GM12874 (cell line): ENCODE data around the gene NPNT.

Experiments
- TF ChIP-seq, protein P1 (sequence below): IDR thresholded peaks from 2 replicates; pipeline ENCODE4 v1.5.1; 2011; ENCODE audit warnings: low read depth, mild to moderate bottlenecking, control low read depth, low read length, moderate library complexity; ENCODE audit not compliant: insufficient read depth

NPNT gene

DNA sequence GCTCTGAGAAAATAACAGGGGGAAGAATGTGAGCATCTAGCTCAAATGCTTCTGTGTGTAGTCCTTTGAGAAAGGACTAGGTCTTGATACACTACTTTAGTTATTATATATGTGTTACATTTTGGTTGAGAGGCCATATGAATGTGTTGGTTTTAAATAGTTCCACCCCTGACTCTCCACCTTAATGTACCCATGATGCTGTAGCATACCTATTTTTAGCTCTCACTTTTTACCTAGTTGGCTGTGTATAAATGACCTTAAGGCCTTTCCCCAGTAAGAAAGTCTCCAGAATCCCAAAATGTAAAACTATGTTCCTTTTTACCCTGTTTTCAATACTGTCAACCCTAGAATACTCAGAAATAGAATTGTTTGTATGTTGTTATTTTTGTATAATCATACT, 20.0 kb upstream of the NPNT start:
- TF ChIP-seq, protein P1, sequence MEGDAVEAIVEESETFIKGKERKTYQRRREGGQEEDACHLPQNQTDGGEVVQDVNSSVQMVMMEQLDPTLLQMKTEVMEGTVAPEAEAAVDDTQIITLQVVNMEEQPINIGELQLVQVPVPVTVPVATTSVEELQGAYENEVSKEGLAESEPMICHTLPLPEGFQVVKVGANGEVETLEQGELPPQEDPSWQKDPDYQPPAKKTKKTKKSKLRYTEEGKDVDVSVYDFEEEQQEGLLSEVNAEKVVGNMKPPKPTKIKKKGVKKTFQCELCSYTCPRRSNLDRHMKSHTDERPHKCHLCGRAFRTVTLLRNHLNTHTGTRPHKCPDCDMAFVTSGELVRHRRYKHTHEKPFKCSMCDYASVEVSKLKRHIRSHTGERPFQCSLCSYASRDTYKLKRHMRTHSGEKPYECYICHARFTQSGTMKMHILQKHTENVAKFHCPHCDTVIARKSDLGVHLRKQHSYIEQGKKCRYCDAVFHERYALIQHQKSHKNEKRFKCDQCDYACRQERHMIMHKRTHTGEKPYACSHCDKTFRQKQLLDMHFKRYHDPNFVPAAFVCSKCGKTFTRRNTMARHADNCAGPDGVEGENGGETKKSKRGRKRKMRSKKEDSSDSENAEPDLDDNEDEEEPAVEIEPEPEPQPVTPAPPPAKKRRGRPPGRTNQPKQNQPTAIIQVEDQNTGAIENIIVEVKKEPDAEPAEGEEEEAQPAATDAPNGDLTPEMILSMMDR, result no peak

DNA sequence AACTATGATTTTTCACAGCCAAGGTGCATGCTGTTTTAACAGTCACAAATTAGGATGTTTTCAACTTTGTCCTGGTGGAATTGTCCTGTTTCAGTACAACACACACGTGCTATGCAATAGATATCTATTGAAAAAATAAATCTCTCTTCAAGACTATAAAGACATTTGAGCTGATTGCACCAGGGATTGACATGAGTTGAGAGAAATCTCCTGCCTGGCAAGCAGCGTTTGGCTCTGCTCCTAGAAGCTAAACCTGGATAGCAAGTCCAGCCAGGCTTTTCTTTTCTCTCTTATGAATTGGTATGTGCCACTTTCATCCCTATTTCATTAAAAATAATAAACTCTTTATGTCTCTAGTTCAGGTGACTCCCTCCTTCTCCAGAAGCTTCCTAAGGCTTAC, 16.6 kb upstream of the NPNT start:
- TF ChIP-seq, protein P1, result no peak

DNA sequence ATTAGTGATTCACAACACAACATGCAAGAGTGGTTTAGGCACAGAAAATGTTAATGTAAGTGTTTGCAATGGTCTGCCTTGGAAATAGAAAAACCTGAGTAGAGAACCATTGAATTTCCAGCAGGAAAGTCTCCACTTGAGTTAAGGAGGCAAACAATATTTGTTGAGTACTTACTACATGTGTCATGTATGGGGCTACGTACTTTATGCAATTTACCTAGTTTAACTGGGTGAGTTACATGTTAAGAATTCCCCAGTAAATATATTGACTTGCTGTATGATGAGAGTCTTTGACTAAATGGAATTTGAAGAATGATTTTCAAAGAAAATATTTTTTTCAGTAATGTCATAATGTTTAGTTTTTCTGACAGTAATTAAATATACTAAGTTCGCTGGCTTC, 7.8 kb upstream of the NPNT start:
- TF ChIP-seq, protein P1, result no peak

DNA sequence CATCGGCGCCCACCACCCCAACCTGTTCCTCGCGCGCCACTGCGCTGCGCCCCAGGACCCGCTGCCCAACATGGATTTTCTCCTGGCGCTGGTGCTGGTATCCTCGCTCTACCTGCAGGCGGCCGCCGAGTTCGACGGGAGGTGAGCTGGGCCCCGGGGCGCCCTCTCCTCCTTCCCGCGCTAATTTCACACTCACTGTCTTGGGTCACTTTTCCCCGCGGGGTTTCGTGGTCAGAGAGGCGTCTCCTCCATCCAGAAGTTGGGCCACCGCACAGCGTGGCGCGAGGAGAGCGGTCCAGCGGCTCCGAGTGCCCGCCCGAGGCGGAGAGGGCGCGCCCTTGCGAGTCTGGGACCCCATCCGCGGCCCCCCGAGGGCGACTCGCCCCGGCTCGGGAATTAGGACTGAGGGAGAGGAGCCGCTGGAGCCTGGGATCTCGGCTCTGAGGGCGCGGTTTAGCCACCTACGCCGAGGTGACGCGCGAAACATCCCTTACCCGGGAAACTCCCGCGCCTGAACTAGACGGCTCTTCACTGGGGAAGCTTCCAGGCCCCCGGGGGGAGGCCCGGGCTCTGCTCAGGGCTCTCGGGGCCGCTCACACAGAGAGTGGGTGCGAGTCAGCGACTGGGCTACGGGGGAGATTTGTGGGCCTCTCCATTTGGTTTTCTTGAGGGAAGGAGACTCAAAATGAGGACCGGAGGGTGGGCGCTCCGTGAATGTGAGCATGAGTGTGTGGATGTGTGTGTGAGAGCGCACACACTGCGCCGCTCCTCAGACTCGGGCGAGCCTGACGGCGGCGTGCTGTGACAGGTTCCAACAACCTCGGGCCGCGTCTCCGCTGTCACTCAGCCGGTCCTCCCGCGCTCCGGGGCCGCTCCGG, 551 bp downstream of the NPNT start:
- TF ChIP-seq, protein P1, result no peak

DNA sequence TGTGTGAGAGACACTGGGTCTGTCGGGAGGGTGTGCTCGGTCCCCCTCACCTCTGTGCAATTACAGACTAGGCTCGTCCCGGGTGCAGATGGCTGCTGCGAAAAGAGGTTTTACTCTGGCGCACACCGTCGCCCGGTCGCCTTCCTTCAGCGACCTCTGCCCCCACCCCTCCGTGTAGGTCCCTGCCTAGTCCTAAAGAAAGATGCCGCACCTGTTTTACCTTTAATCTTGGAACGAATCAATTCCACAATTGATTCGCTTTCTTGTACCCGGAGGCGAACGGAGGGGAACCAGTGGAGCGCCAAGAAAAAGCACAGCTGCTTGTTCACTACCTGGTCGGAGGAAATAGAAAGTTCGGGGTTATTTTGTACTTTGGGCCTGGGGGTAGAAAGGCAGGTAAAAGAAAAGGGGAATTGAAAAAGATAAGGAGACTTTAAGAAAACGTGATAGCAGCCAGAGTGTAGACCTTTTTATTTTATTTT, 1.2 kb downstream of the NPNT start:
- TF ChIP-seq, protein P1, result no peak

DNA sequence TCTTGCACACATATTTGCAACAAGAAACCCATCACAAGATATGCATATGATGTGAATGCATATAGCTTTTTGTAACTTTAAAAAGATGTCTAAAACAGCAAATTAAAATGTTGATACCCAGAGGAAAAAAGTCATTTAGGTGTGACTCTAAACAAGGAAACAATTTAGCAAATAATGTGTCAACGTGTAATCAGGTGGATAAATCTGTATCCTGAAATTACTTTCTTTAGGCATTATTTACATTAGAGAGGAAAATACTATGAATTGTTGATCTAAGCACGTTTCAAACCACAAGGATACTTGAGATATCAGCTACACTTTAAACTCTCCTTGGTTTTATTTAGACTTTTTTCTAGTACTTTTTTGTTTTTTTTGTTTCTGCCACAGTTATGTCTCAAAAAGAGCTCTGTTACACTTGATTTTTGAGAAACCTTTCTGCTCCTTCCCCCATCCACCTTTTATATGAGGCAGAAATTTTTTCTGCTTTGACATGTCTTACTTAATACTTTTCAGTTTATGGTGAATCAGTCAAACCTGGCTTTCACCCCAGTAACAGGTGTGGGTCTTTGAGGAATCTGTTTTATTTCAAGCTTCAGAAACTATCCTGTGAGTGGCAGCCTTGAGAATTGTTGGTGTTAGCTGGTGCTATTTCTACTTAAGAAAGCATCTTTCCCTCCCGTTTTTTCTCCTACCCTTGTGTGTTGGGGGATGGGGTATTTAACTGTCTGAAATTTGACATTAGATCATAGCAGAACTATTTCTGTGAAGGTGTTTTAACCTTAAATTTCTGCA, 1.9 kb downstream of the NPNT start:
- TF ChIP-seq, protein P1, result no peak

DNA sequence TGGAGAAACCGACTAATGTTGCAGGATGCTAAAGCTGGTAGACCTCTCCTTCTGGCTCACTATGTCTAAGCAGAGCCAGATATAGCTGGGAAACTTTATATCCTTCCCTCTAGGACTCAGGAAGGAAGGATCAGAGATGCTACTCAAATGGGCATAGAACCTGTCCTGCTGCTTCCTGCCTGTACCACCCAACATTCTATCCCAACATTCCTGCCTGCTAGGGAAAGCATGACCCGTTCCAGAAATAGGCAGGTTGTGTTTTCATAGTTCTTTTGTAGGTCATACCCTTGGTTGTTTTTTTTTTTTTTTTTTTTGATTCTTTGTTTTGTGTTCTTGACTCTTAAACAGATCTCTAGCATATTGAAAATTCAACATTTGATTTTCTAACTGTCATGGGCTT, 5.3 kb downstream of the NPNT start:
- TF ChIP-seq, protein P1, result no peak
